Muscle layer of duodenum (tissue), 2 donors: ENCODE results near the gene XYLT2.
"Not testable (repeated sequence)": the region's sequence is repeated elsewhere in the genome, so short reads cannot be mapped to it uniquely, and the experiment has no call there.

ENCODE experiments used
- H3K27ac ChIP-seq: one replicate; pipeline ENCODE4 v1.7.0; 2013; ENCODE audit warnings: mild to moderate bottlenecking, low read length
- H3K27me3 ChIP-seq: one replicate; pipeline ENCODE4 v1.7.0; 2013; ENCODE audit warnings: low read depth, mild to moderate bottlenecking, control low read depth, low read length
- H3K36me3 ChIP-seq, 2 donors: one replicate each; pipeline ENCODE4 v1.7.0; 2013; ENCODE audit warnings: low read length in 2 of 2, control low read depth in 1 of 2, mild to moderate bottlenecking in 1 of 2; ENCODE audit not compliant: insufficient read depth in 2 of 2, control insufficient read depth in 1 of 2
- H3K4me1 ChIP-seq, 2 donors: one replicate each; pipeline ENCODE4 v1.7.0; 2013; ENCODE audit warnings: low read length in 2 of 2, mild to moderate bottlenecking in 2 of 2, control low read depth in 1 of 2, moderate library complexity in 1 of 2; ENCODE audit not compliant: insufficient read depth in 2 of 2, control insufficient read depth in 1 of 2
- H3K4me3 ChIP-seq, 2 donors: one replicate each; pipeline ENCODE4 v1.7.0; 2013; ENCODE audit warnings: low read length in 2 of 2, low read depth in 1 of 2, mild to moderate bottlenecking in 1 of 2
- H3K9me3 ChIP-seq, 2 donors: one replicate each; pipeline ENCODE4 v1.7.0; 2013; ENCODE audit warnings: low read length in 2 of 2, control low read depth in 1 of 2, mild to moderate bottlenecking in 1 of 2; ENCODE audit not compliant: control insufficient read depth in 1 of 2
- donor health status: healthy.

XYLT2 gene

DNA sequence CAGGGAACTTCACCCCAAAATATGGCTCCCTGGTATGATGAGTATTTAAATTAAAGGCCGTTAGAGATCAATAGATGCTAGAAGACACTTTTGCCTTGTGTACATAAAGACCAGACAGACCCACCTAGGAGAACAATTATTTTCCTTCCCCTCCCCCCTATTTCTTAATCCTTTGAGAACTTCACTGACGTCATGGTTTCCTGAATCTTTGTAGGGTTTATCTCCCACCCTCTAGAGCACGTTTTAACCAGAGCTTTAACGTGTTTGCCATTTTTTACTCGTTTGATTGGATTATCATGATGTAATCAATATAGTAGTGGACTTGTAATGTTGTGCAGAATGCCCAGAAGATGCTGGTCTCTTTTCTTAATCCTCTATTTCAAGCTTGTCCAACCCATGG is 22.9 kb upstream of the XYLT2 start:
- no peak overlapping the region for H3K27ac ChIP-seq
- no peaks in the 10 kb centered on the region for H3K9me3 ChIP-seq
- H3K4me1 ChIP-seq = peaks cover 0 to 8% of the 10 kb centered on the region in 2 donors
- H3K27me3 ChIP-seq = no peaks in the 10 kb centered on the region
- H3K4me3 ChIP-seq = no peak overlapping the region
- H3K36me3 ChIP-seq = no peaks in the 10 kb centered on the region

DNA sequence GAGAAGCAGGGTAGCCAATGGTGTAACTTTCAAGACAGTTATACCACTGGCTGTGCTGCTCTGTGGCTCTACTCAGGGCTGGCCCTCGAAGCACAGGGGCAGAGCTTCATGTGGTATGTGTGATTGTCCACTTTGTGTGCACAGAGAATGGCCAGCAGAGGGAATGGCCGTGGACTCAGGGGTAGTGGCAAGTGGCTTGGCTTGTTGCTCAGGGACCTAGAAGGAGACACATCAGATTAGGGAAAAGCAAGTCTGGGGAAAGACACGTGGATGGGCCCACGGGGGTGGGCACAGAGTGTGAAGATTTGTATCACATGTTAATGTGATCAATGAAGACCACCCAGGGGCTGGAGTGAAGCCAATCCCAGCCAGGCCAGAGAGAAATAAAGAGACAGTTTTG is 20.0 kb upstream of the XYLT2 start:
- Histone ChIP-seq H3K4me1 (no peaks in the 10 kb centered on the region), H3K9me3 (no peaks in the 10 kb centered on the region), H3K27ac (no peak overlapping the region), H3K4me3 (no peak overlapping the region), H3K36me3 (no peaks in the 10 kb centered on the region), H3K27me3 (no peaks in the 10 kb centered on the region)

DNA sequence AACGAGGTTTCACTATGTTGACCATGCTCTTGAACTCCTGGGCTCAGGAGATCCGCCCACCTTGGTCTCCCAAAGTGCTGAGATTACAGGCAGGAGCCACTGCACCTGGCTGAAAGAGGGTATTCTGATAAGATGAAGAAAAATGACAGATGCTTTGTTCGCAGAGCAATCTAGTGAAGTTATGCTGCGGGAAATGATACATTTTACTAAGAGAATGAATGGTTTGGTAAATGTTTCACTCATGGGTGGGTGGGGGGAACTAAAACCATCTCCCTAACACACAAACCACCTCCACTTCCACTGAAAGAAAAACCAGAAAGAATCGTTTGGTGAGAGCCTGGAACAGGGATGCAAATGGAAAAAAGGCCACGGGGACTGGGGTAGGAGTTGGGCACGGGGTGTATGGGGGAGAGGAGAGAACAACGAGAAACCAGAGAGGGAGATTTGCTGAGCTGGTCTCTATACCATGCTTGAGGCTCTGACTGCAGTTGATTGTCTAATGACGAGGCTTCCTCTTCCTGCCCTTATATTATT is 19.0 kb upstream of the XYLT2 start:
- H3K4me3 ChIP-seq = no peak overlapping the region
- H3K9me3 ChIP-seq = no peaks in the 10 kb centered on the region
- no peaks in the 10 kb centered on the region for H3K27me3 ChIP-seq
- H3K36me3 ChIP-seq = no peaks in the 10 kb centered on the region
- H3K4me1 ChIP-seq = no peaks in the 10 kb centered on the region
- H3K27ac ChIP-seq = no peak overlapping the region

DNA sequence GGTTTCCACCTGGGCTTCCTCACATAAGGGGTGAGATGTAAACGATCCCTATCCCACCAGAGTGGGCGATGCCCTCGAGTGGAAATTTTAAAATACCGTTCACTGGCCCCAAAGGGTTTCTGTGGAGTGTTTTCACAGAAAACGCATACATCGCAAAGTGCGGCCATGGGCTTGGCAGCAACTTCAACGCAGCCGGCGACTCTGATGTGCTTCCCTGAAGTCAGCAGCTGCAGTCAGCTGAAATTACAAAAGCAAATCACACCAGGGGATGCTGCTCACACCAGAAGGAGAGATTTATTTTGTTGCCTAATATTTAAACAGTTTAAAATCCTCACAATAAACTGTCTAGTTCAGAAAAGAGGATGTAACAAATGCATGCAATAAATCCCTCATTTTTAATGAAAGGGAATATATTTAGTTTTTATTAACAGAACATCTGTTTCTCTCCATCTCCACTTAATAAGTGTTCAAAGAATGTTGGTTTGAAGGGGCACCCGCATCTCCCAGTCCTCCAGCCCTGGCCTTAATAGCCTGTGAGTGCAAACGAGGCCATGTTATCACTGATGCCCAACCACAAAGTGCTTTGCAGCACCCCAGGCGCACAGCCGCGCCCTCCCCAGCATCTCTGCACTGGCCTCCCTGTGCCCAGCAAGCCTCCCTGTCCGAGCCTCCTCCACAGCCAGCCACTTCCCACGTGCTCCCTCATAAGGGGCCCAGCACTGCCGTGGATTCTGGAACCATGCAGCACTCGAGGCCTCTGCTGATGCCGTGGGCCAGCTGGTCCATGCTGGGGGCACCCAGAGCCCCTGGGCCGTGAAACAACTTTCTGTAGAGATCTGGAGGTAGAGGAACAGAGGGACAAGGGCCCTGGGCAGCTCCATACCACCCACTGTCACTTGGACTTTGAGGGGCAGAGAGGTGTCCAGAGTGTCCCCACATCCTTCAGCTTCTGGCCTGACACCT is 17.3 kb upstream of the XYLT2 start:
- no peaks in the 10 kb centered on the region for H3K4me1 ChIP-seq
- no peaks in the 10 kb centered on the region for H3K27me3 ChIP-seq
- H3K36me3 ChIP-seq = no peaks in the 10 kb centered on the region
- H3K4me3 ChIP-seq = no peak overlapping the region
- H3K9me3 ChIP-seq = no peaks in the 10 kb centered on the region
- H3K27ac ChIP-seq = no peak overlapping the region

DNA sequence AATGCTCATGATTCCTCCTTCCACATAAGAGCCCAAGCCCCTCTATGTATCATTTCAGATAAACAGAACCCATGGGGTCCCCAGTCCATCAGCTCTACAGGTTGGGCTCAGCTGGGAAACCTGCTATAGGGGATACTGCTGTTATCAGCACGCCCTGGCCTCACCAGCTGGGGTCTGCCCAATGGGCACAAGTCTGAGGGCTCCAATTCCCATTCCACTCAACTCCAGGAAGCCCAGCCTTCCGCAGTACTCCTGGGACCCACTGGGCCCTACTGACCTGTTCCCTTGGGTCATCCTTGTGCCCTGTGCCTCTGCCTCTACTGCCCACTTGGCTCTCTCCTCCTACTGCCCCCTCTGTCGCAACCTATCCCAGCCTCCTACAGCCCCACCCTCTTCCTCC is 16.2 kb upstream of the XYLT2 start:
- H3K27me3 ChIP-seq = no peaks in the 10 kb centered on the region
- H3K27ac ChIP-seq = no peak overlapping the region
- no peak overlapping the region for H3K4me3 ChIP-seq
- H3K4me1 ChIP-seq = no peaks in the 10 kb centered on the region
- no peaks in the 10 kb centered on the region for H3K9me3 ChIP-seq
- H3K36me3 ChIP-seq = no peaks in the 10 kb centered on the region

DNA sequence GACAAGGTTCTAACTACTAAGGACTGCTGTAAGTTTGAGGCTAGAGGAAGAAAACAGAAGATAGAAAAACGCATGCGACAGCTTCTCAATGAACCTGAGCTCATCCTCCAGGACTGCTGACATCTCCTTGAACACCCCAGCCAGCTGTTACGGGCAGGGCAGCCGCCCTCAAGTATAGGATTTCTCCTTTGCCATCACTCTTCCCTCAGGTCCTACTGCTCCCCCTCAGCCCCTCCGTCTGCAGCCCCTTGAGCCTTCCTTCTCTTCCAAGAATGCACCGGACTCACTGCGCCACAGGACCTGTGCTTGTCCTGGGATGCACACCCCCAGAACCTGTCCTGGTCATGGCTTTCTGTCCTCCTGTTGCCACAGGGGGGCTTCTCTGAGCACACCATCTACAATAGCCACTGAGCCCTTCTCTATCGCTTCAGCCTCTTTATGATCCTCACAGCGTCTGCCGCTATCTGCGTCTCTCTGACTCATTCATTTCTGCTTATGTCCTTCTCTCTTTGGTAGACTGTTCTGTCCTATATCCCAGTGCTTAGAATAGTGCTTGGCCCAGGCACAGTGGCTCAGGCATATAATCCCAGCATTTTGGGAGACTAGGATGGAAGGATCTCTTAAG is 15.7 kb upstream of the XYLT2 start:
- Histone ChIP-seq H3K36me3 (no peaks in the 10 kb centered on the region), H3K4me3 (no peak overlapping the region), H3K27ac (no peak overlapping the region), H3K27me3 (no peaks in the 10 kb centered on the region), H3K9me3 (no peaks in the 10 kb centered on the region), H3K4me1 (no peaks in the 10 kb centered on the region)

DNA sequence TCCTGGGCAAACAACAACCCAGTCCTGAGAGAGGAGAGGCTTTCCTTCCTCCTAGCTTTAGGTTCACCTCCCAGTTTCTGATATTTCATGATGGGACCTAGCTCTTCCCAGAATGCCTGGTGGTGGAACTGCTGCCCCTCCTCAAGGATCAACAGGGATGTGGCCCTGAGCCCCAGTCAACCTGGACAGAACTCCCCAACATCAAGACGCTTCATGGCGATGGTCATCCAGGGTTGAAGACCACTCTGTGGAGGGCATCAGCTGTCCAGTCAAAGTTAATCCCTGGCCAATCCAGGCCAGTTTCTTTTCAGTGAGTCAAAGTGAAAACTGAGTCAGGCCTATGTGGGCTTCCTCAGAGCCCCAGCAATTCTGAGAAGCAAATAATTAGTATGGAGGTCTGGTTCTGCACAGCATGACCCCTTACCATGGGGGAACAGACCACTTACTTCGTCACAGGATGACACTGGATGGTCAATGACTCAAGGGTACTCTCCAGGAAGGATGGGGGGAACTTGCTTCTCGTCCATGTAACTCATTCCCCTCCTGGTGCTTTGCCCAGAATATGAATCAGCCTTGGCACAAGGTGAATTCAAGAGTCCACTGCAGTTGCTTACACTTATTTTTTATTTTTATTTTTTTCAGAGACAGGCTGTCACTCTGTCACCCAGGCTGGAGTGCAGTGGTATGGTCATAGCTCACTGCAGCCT is 14.7 kb upstream of the XYLT2 start:
- Histone ChIP-seq H3K9me3 (no peaks in the 10 kb centered on the region), H3K4me3 (no peak overlapping the region), H3K27me3 (no peaks in the 10 kb centered on the region), H3K27ac (no peak overlapping the region), H3K36me3 (no peaks in the 10 kb centered on the region), H3K4me1 (no peaks in the 10 kb centered on the region)

DNA sequence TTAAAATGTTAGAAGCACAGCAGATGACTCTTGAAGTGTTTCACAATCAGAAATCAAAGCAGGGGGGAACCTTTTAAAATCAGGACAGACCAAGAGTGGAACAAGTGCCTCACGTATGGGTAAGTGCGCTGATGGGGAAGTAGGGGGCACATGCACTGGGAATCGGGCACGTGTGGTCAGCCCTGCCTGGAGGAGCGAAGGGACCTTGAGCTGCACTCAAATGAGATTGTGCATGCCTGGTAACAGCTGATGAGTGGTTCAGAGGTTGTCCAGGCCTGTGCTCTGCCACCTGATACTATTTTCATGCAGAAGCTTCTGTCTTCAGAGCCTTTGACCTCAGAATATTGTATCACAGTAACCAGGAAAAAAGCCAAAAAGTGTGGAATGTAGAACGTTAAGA is 13.7 kb upstream of the XYLT2 start:
- H3K27me3 ChIP-seq = no peaks in the 10 kb centered on the region
- no peaks in the 10 kb centered on the region for H3K9me3 ChIP-seq
- H3K27ac ChIP-seq = no peak overlapping the region
- H3K4me3 ChIP-seq = no peak overlapping the region
- H3K4me1 ChIP-seq = no peaks in the 10 kb centered on the region
- no peaks in the 10 kb centered on the region for H3K36me3 ChIP-seq

DNA sequence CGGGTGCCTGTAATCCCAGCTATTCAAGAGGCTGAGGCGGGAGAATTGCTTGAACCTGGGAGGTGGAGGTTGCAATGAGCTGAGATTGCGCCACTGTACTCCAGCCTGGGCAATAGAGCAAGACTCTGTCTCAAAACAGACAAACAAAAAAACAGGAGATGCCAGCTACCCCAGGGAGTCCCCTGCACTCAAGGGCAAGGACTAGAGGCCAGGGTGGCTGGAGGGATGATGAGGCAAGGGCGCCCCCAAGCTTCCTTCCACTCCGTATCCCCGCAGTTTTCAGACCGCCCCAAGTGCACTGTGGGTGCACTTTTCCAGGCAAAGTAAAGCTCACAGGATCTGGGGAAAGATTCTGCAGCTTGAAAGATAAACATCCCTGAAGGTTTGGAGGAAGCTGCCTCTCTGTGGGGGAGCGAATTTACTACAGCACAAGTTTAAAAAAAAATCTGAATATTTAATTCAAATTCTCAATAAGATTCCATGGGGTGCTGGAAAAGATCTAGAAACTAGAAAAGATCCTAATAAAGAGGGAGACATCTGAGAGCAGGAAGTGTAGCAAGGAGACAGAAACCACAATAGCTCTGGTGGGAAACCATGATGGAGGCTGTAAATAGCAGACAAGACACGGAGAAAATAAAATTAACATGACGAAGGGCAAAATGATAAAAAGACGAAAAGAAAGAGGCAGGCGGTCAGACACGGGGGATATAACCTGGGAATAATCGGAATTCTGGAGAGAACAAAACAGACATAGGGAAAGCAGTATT is 12.5 kb upstream of the XYLT2 start:
- not testable (repeated sequence) for H3K36me3 ChIP-seq, H3K4me3 ChIP-seq, H3K27me3 ChIP-seq, H3K9me3 ChIP-seq, H3K27ac ChIP-seq, H3K4me1 ChIP-seq

DNA sequence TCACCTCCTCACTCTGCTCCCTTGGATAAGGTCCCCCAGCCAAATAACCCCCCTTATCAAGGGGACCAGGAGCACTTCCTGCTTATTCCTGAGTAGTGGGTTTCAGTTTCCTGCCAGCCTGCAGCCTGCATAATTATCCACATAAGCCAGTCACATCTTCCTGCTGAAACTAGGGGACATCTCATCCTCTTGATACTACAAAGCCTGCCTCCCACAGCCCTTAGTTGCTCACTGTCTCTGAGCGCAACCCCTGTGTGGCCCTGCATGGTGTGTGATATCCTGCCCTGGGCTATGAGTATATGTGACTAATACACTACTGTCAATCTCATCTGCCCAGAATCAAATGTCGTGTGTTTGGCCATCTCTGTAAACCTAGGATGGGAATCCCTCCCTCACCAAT is 8.0 kb upstream of the XYLT2 start:
- Histone ChIP-seq H3K27me3 (no peaks in the 10 kb centered on the region), H3K4me1 (no peaks in the 10 kb centered on the region), H3K36me3 (no peaks in the 10 kb centered on the region), H3K9me3 (peaks cover 0 to 5% of the 10 kb centered on the region in 2 donors), H3K4me3 (no peak overlapping the region), H3K27ac (no peak overlapping the region)

DNA sequence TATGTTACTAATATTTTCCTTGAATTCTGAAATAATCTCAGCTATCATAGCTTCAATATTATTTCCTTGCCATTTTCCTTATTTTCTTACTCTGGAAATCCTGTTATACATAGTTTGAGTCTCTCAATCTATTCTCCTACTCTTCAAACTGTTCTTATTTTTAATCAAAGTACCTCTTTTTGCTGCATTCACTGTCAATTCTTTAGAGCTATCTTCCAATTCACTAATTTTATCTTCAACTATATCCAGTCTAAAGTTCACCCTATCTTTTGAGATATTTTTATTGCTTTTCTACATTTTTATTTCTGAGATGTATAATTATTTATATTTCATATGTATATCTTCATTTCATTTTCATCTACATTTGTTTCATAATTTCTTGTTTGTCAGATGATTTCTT is 7.3 kb upstream of the XYLT2 start:
- Histone ChIP-seq H3K36me3 (no peaks in the 10 kb centered on the region), H3K27me3 (no peaks in the 10 kb centered on the region), H3K27ac (no peak overlapping the region), H3K4me1 (no peaks in the 10 kb centered on the region), H3K9me3 (peaks cover 0 to 5% of the 10 kb centered on the region in 2 donors), H3K4me3 (no peak overlapping the region)
